Measurements from ENCODE around the gene NPC2. TPM values are rescaled to one million over a fixed set of nuclear protein-coding genes. Genes with fewer than 3 reads are reported as not detected.

Gene NPC2
- total RNA-seq, 1 experiment from 2014 or later, result 137 TPM

- DNase-seq, result no peak
- no peak overlapping the region for H2BK120ac ChIP-seq (ENCODE audit: low read depth, low read length, poor library complexity, severe bottlenecking)
- no peak overlapping the region for H3T11ph ChIP-seq (ENCODE audit: low read length)
- no peak for TF ChIP-seq CTCF (conservative IDR thresholded peaks at IDR 0.05)
- H3K23ac ChIP-seq (ENCODE audit: insufficient read length, low read depth, low read length), result no peak overlapping the region
- no peaks in the 10 kb centered on the region for H3K79me2 ChIP-seq (ENCODE audit: insufficient read depth, low read length)
- Mint-ChIP-seq H3K4me3 (no peak overlapping the region), H3K9me3 (no peaks in the 10 kb centered on the region), H3K36me3 (ENCODE audit: insufficient read depth in 1 of 3, low read depth in 3 of 3) (no peaks in the 10 kb centered on the region; a peak in 1 of 7 replicates), H3K4me1 (peaks cover 34 to 50% of the 10 kb centered on the region in 2 experiments), H3K27ac (no peak overlapping the region), H3K27me3 (ENCODE audit: low read depth) (no peaks in the 10 kb centered on the region; the same call in 1 of the 2 replicates)
- no peak overlapping the region for H2BK20ac ChIP-seq (ENCODE audit: low read depth, low read length, poor library complexity, severe bottlenecking)
- no peaks in the 10 kb centered on the region for H3K27me3 ChIP-seq (ENCODE audit: insufficient read depth, low read length)
- H3K79me1 ChIP-seq (ENCODE audit: insufficient read depth, low read depth, low read length, poor library complexity, severe bottlenecking), result no peaks in the 10 kb centered on the region
- no peaks in the 10 kb centered on the region for H4K20me1 ChIP-seq (ENCODE audit: control insufficient read depth, insufficient read depth, insufficient read length)
- H3K9ac ChIP-seq (ENCODE audit: extremely low read depth, insufficient read length, low read length), result no peak overlapping the region
- H3K9me3 ChIP-seq (ENCODE audit: control insufficient read depth, low read depth, low read length), result no peaks in the 10 kb centered on the region
- H2BK15ac ChIP-seq (ENCODE audit: low read depth, low read length), result no peak overlapping the region
- H3K56ac ChIP-seq (ENCODE audit: insufficient read length, low read depth, low read length), result no peak overlapping the region
- no peak overlapping the region for H4K5ac ChIP-seq (ENCODE audit: insufficient read length, low read depth, low read length)
- no peak overlapping the region for H2BK12ac ChIP-seq (ENCODE audit: insufficient read length, low read depth, low read length)
- H2AK5ac ChIP-seq (ENCODE audit: insufficient read length, low read length), result no peak overlapping the region
- H3K27ac ChIP-seq (ENCODE audit: insufficient read length, low read depth, low read length), result no peak overlapping the region
- H2BK5ac ChIP-seq (ENCODE audit: insufficient read length, low read length), result no peak overlapping the region
- peak overlapping the region; percentile 22 for H3K4me2 ChIP-seq (ENCODE audit: insufficient read depth, insufficient read length, low read length)
- no peak overlapping the region for H3K4ac ChIP-seq (ENCODE audit: low read depth, low read length)
- H3K18ac ChIP-seq (ENCODE audit: insufficient read length, low read depth, low read length), result no peak overlapping the region
- no peaks in the 10 kb centered on the region for H3K23me2 ChIP-seq (ENCODE audit: insufficient read length, low read depth, low read length, poor library complexity, severe bottlenecking)
- no peak overlapping the region for H2AFZ ChIP-seq (ENCODE audit: low read length)
- no peak overlapping the region for H3K14ac ChIP-seq (ENCODE audit: insufficient read depth, low read length)
- peaks cover 7% of the 10 kb centered on the region; the same call in 1 of the 2 replicates for H3K4me1 ChIP-seq (ENCODE audit: insufficient read depth, low read length)
- H4K8ac ChIP-seq (replicated peaks; ENCODE audit: insufficient read length, low read depth, low read length), result no peak overlapping the region
- no peak overlapping the region for H4K91ac ChIP-seq (ENCODE audit: insufficient read length, low read depth, low read length)
- WGBS (ENCODE audit: extremely low coverage, insufficient read length, low lambda C conversion rate), result no CpG with 5 or more reads among the region's 3 CpGs
These were observed 54.7 kb downstream of the NPC2 start for GRCh38 chr14:74438351-74438915.
